ENCODE measurements around the gene PRPF6. TPM values are rescaled to one million over a fixed set of nuclear protein-coding genes. Genes with fewer than 3 reads are reported as not detected.

Gene PRPF6
- polyA plus RNA-seq, 6 donors from 2014 or later = 46.4 to 83.8 (median 66.9) TPM

DNA sequence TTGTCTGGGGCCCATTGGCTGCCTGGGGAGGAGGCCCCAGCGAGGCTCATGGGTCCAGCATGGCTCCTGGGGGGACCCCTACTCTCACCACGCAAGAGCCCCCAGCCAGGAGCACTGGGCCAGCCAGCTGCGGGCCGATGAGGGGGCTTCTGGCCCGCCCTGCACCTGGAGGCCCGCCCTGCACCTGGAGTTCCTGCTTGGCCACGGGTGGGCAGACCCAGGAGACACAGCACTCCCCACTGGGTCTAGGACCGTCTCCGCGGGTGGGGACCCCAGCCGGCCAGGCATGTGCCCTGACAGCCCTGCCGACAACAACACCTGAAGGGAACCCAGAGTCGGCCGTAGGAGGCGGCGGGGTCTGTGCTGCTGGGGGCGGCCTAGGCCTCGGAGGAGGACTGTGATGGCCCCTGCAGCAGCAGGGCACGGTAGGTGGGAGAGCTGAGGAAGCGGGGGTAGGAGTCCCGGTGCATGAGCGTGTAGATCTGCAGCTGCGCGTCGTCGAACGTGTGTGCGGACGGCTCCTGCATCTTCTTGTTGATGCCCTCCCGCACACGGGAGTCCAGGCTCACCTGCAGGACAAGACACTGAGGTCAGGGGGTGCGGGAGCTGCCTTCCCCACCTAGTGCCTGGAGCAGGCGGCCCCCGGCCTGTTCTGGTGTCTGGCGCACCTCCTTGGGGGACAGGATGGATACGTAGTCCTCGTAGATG is 92.7 kb downstream of the PRPF6 start:
- Mint-ChIP-seq H3K27ac (no peak overlapping the region), H3K9me3 (no peaks in the 10 kb centered on the region), H3K4me3 (peak overlapping the region in 1 of 8 donors; percentile 57), H3K36me3 (no peaks in the 10 kb centered on the region), H3K27me3 (no peaks in the 10 kb centered on the region), H3K4me1 (peaks cover 29 to 48% (median 38%) of the 10 kb centered on the region in 3 donors)
- no peak for DNase-seq
- ATAC-seq (ENCODE audit: low read depth in 2 of 2) = no peak

DNA sequence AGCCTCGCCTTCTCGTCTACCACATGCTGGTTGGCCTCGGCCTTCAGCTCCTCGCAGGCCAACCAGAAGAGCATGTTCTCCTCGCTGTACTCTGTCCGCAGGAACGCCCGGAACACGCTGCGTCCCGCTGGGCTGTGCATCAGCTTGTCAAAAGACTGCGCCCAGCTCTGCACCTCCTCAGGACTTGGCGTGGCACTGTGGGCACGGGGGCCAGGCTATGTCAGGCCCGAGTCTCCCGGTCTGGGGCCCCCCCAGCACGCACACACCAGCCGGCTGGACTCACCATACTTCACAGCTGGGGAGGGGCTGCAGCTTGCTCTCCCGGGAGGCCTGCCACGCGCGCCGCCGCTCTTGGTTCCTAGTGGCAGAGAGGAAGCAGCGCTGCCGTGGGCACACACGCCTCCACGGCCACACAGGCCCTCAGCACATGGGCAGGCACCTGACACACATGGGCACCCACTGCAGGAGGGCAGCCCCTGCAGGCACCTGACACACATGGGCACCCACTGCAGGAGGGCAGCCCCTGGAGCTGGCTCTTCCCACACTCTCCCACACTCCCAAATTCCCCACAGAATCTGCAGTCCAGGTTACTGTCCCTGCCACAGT is 93.4 kb downstream of the PRPF6 start:
- Mint-ChIP-seq H3K9me3 (no peaks in the 10 kb centered on the region), H3K27ac (no peak overlapping the region), H3K36me3 (no peaks in the 10 kb centered on the region), H3K4me3 (no peak overlapping the region), H3K4me1 (peaks cover 32 to 48% (median 38%) of the 10 kb centered on the region in 3 donors), H3K27me3 (no peaks in the 10 kb centered on the region)
- DNase-seq = no peak
- ATAC-seq (ENCODE audit: low read depth in 2 of 2) = no peak

DNA sequence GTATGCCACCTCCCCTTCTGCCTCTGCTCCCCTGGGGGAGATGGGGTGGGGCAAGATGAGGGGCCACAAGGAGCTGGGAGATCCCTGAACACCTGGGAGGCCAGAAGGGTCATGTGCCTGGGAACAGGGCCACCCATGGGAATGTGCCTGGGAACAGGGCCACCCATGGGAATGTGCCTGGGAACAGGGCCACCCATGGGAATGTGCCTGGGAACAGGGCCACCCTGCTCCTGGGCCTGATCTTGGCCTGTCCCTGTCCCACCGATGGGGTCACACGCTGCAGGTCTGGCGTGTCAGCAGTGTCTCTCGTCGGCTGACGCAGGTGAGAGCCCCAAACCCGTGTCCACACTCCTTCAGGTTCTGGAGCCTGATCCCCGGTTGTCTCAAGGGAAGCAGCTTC is 94.0 kb downstream of the PRPF6 start:
- H3K9me3 Mint-ChIP-seq = no peaks in the 10 kb centered on the region
- H3K27me3 Mint-ChIP-seq = no peaks in the 10 kb centered on the region
- H3K36me3 Mint-ChIP-seq = no peaks in the 10 kb centered on the region
- H3K27ac Mint-ChIP-seq = peak overlapping the region in 3 of 6 donors; percentile 44 to 92 (median 58)
- DNase-seq (no peak), ATAC-seq (ENCODE audit: low read depth in 2 of 2) (no peak)
- H3K4me1 Mint-ChIP-seq = peaks cover 32 to 44% (median 38%) of the 10 kb centered on the region in 3 donors
- H3K4me3 Mint-ChIP-seq = no peak overlapping the region

DNA sequence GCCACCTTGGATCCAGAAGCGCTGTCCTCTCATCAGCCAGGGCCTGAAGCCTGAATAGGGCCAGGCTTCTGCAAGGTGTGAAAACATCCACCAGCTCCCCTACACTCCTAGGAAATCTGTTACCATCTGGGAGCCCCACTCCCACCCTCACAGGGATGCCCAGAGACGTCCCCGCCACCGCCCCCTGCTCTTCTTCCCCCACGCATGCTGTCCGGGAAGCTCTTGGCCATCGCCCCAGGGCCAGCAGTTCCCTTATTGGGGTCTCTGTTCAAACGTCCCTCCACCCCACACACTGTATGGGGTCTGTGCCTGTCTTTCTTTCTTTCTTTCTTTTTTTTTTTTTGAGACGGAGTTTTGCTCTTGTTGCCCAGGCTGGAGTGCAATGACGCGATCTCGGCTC is 94.6 kb downstream of the PRPF6 start:
- H3K27ac Mint-ChIP-seq = peak overlapping the region in 4 of 6 donors; percentile 56 to 92 (median 78)
- H3K27me3 Mint-ChIP-seq = no peaks in the 10 kb centered on the region
- H3K9me3 Mint-ChIP-seq = no peaks in the 10 kb centered on the region
- no peak for ATAC-seq (ENCODE audit: low read depth in 2 of 2)
- peak overlapping the region in 3 of 8 donors; percentile 7 to 47 (median 29) for H3K4me3 Mint-ChIP-seq
- no peaks in the 10 kb centered on the region for H3K36me3 Mint-ChIP-seq
- H3K4me1 Mint-ChIP-seq = peaks cover 38 to 48% (median 41%) of the 10 kb centered on the region in 3 donors
- DNase-seq = no peak

DNA sequence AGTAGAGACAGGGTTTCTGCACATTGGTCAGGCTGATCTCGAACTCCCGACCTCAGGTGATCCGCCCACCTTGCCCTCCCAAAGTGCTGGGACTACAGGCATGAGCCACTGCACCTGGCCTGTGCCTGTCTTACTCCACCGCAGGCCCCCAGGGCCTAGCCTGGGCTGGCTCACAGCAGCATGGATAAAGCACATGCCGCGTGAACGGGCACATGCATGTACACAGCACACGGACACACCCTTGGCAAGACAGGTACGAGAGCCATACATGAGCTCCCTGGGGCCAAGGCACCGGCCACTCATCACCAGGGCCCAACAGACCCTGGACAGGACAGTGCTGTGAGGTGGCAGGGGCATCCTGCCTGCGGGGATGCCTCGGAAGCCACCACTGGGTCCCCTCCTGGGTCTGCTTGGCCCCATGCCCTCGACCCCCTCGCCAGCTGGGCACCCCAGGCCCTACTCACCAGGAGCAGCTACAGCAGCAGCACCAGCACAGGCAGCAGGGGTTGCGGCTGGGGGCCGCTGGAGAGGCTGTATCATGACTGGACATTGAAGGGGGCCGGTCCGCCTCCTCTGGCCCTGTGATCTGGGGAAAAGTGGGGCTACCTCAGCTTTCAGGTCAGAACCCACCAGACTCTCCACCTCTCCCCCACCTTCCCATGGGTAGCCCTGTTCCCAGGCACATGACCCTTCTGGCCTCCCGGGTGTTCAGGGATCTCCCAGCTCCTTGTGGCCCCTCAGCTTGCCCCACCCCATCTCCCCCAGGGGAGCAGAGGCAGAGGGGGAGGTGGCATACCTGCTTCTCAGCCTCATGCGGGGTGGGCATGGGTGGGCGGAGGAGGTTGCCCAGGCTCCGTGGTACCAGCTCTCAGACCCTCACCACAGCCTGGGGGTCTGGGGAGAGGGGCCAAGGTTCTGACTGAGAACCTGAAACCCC is 95.4 kb downstream of the PRPF6 start:
- peak overlapping the region in 4 of 6 donors; percentile 64 to 96 (median 86) for H3K27ac Mint-ChIP-seq
- no peak for DNase-seq
- H3K4me1 Mint-ChIP-seq = peaks cover 41 to 52% (median 42%) of the 10 kb centered on the region in 3 donors
- H3K27me3 Mint-ChIP-seq = no peaks in the 10 kb centered on the region
- H3K36me3 Mint-ChIP-seq = no peaks in the 10 kb centered on the region
- ATAC-seq (ENCODE audit: low read depth in 2 of 2) = no peak
- peak overlapping the region; percentile 47 to 95 (median 88) for H3K4me3 Mint-ChIP-seq
- no peaks in the 10 kb centered on the region for H3K9me3 Mint-ChIP-seq

DNA sequence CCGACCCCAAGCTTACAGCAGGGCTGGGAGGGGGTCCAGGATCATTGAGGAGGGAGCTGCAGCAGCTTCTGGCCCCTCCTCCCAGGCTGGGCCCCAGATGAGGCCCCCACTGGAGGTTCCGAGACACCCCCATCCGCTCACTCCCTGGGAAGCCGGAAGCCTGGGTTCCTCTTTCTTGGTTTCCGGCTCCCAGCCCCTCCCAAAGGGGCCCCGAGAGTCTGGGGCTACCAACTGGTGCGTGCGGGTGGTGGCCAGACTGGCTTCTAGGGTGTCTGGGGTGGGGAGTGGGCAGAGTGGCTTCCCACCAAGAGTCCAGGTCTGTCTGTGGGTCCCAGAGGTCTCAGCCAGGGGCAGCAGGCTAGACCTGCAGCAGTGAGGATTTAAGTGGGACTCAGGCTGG is 96.2 kb downstream of the PRPF6 start:
- peaks cover 41 to 53% (median 45%) of the 10 kb centered on the region in 3 donors for H3K4me1 Mint-ChIP-seq
- no peaks in the 10 kb centered on the region for H3K9me3 Mint-ChIP-seq
- no peaks in the 10 kb centered on the region for H3K36me3 Mint-ChIP-seq
- DNase-seq (peak; percentile 73), ATAC-seq (ENCODE audit: low read depth in 2 of 2) (peak; percentile 14 to 15)
- H3K27ac Mint-ChIP-seq = peak overlapping the region in 5 of 6 donors; percentile 33 to 96 (median 92)
- no peaks in the 10 kb centered on the region for H3K27me3 Mint-ChIP-seq
- peak overlapping the region; percentile 80 to 96 (median 92) for H3K4me3 Mint-ChIP-seq

DNA sequence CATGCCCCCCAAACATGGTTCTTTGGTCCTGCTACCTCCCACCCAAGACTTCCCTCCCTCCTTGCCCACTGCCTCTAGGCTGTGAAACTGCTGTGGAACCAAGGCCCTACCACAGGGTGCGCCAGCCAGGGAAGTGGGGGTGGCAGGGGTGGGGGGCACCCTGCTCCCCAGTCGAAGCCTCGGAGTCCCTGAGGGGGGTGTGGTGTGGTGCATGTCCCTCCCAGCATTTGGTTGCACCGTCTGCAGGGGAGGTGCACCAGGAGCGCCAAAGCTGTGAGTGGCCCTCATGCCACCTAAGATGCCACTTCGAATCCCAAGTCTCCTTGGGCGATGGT is 96.6 kb downstream of the PRPF6 start:
- H3K4me1 Mint-ChIP-seq = peaks cover 41 to 53% (median 49%) of the 10 kb centered on the region in 3 donors

DNA sequence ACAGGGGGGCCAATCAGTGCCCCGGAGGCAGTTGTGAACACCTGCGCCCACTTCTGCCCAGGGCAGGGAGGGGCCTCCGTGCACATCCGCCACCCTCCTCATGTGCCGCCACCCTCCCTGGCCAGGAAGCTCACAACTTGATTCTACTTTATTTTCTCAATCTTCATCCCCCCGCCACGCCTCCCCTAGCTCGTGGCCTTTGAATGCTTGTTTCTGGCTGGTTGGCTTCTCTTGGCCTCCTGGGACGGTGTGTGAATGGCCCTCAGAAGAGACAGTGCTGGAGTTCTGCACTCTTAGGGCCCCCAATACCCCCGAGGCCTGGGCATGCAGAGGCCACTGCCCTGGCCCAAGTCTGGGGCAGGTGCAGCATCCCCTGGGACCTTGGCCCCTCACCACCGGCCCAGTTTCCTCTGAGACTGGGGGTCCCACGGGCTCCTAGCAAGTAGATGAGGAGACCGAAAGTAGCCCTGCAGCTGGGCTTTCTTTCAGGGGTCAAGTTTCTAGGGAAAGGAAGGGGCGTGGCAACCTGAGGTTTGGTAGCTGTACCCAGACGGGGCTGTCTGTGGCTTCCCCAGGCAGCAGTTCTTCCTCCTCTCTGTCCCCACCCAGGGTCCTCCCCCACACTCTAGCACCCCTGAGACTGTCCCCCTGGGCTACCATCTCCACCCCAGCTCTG is 97.1 kb downstream of the PRPF6 start:
- Mint-ChIP-seq H3K27me3 (no peaks in the 10 kb centered on the region), H3K4me3 (peak overlapping the region; percentile 80 to 96 (median 92)), H3K9me3 (no peaks in the 10 kb centered on the region), H3K27ac (peak overlapping the region in 5 of 6 donors; percentile 91 to 96 (median 94)), H3K4me1 (peaks cover 45 to 57% (median 54%) of the 10 kb centered on the region in 3 donors), H3K36me3 (no peaks in the 10 kb centered on the region)
- ATAC-seq (ENCODE audit: low read depth in 2 of 2) (peak; percentile 62 to 64), DNase-seq (peak; percentile 85)

More for the DNA sequence above, 96.6 kb downstream of the PRPF6 start:
- no peak for DNase-seq
- H3K27ac Mint-ChIP-seq = peak overlapping the region in 5 of 6 donors; percentile 91 to 96 (median 94)
- H3K27me3 Mint-ChIP-seq = no peaks in the 10 kb centered on the region
- H3K9me3 Mint-ChIP-seq = no peaks in the 10 kb centered on the region
- peak; percentile 1 for ATAC-seq (ENCODE audit: low read depth in 2 of 2)
- H3K36me3 Mint-ChIP-seq = no peaks in the 10 kb centered on the region
- H3K4me3 Mint-ChIP-seq = peak overlapping the region; percentile 80 to 96 (median 92)

DNA sequence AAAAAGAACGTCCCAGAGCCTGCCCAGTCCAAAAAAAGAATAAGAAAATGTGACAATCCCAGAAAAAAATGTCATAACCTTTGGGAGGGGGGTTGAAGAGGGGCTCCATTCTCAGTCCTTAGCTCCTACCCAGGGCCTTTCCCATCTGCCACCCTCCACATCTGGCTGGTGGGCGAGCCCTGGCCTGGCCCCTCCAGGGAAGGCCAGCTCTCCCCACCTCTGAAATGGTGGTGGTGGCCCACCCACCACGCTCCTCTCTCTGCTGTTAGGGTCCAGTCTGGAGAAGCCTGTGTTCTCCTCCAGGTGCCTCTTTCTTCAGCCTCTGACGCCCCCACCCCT is 98.0 kb downstream of the PRPF6 start:
- no peaks in the 10 kb centered on the region for H3K27me3 Mint-ChIP-seq
- no peak for ATAC-seq (ENCODE audit: low read depth in 2 of 2)
- H3K36me3 Mint-ChIP-seq = no peaks in the 10 kb centered on the region
- DNase-seq = no peak
- H3K27ac Mint-ChIP-seq = peak overlapping the region in 4 of 6 donors; percentile 84 to 96 (median 93)
- H3K4me3 Mint-ChIP-seq = peak overlapping the region; percentile 80 to 96 (median 92)
- peaks cover 47 to 60% (median 57%) of the 10 kb centered on the region in 3 donors for H3K4me1 Mint-ChIP-seq
- no peaks in the 10 kb centered on the region for H3K9me3 Mint-ChIP-seq

DNA sequence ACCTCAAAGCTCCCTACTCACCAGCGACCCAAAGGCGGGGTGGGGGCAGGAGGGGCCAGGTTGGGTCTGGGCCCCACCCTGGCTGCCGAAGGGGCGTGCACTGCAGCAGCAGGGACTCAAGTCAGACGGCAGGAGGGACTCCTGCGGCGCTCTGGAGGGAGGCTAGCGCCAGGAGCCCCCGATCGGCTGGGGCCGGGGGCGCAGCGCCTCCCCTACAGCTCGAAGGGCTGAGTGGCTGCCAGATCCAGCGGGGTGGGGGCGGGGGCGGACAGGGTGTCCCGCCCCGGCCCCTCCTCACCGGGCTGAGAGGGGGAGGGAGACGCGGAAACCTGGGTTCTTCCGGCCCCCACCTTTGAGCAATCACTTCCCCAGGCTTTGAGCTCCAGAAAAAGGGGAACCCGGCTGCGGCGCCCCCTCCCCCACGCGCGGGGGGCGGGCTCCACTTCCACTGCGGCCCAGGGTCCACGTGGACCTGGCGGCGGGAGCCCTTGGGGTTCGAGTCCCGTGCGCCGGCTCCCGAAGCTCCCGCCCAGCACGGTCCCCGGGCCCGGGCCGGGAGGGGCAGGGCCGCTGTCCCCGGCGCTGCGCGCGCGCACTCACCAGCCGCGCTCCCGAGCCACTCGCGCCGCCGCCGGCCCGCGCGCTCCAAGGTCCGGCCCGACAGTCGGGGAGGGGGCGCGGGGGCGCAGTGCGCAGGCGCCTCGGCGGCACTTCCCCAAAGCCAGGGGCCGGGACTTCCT is 98.5 kb downstream of the PRPF6 start, which contains the start of gene RGS19:
Gene RGS19, minus strand, starts transcription at position 246 of the 740 bp plus-strand sequence. CDS start 2,632 bp downstream, outside the sequence.
- ATAC-seq (ENCODE audit: low read depth in 2 of 2) (peak; percentile 45 to 60), DNase-seq (peak; percentile 95)
- no peaks in the 10 kb centered on the region for H3K9me3 Mint-ChIP-seq
- H3K27me3 Mint-ChIP-seq = peaks cover 0 to 4% (median 4%) of the 10 kb centered on the region in 3 donors
- H3K27ac Mint-ChIP-seq = peak within 1 kb of the TSS; percentile 71 to 97 (median 96)
- H3K4me3 Mint-ChIP-seq = peak within 1 kb of the TSS; percentile 80 to 96 (median 92)
- H3K4me1 Mint-ChIP-seq = peaks cover 51 to 61% (median 59%) of the 10 kb centered on the region in 3 donors
- no peaks in the 10 kb centered on the region for H3K36me3 Mint-ChIP-seq

DNA sequence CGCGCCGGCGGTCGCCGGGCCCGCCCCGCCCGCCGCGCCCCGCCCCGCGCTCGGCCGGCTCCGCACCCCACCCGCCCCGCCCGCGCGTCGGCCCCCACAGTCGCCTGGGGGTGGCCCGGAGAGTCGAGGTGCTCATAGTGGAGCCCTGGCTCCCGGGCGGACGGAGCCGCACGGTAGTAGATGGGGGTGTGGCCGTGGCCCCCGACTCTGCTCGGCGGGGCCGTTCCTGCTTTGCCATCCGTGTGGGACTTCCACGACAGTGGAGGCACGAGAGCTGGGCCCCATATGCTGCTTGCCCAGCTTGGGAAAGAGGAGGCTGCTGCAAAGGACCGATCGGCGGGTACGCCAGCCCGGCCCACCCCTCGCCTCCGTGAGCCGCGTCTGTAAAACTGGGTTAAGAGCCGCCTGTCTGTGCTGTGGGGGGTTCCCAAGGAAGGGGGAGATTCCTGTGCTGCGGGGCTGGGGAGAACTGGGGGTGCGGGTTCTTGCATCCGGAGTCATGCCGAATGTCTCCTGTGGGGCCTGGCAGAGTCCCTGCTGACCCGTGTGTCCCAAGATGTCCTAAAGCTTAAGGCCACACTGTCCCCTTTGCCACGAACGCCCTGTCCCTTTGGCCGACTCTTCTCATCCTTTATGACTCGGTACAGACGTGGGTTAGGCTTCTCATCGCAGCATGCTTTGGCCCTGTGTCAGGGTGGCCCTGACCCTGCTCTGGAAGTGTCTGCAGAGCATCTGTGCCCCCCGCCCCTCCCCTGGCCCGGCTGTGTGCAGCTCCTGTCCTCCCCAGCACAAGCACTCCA is 99.3 kb downstream of the PRPF6 start, which contains the start of gene OPRL1:
Gene OPRL1, plus strand, starts transcription at position 70 of the 800 bp plus-strand sequence. CDS start 12,639 bp downstream, outside the sequence.
- Mint-ChIP-seq H3K36me3 (no peaks in the 10 kb centered on the region), H3K27ac (peak within 1 kb of the TSS; percentile 71 to 97 (median 96)), H3K9me3 (no peaks in the 10 kb centered on the region), H3K4me1 (peaks cover 48 to 64% (median 59%) of the 10 kb centered on the region in 3 donors), H3K4me3 (peak within 1 kb of the TSS; percentile 80 to 96 (median 92)), H3K27me3 (peaks cover 0 to 12% (median 6%) of the 10 kb centered on the region in 3 donors)
- ATAC-seq (ENCODE audit: low read depth in 2 of 2) (peak; percentile 28 to 37), DNase-seq (peak; percentile 67)

Measured in naive B cell (primary cell).